ENCODE measurements around the gene NMD3. TPM values are rescaled to one million over a fixed set of nuclear protein-coding genes. Genes with fewer than 3 reads are reported as not detected.

Gene NMD3
- total and polyA plus RNA-seq, 12 donors = 22.2 to 76.9 (median 61.4) TPM

GRCh38 chr3:161284989-161285388 is 63.9 kb downstream of the NMD3 start:
- 92% methylated on average over 4 of the region's 4 CpGs for WGBS, 2 donors
- intact Hi-C loops (cut with DNase I) = no loop called here
- TF ChIP-seq CTCF (IDR thresholded peaks at IDR 0.05) = no peak

GRCh38 chr3:161289174-161289573 is 68.1 kb downstream of the NMD3 start:
- intact Hi-C loops (cut with DNase I) = no loop called here
- peaks cover 0 to 17% (median 0%) of the 10 kb centered on the region in 11 donors for H3K9me3 ChIP-seq
- no peaks in the 10 kb centered on the region for H3K27me3 ChIP-seq
- no peak overlapping the region for H3K4me3 ChIP-seq
- no peak for DNase-seq
- H3K27ac ChIP-seq = no peak overlapping the region
- H3K36me3 ChIP-seq = no peaks in the 10 kb centered on the region
- 87 to 93% methylated on average over 4 of the region's 4 CpGs for WGBS, 2 donors
- no peak for TF ChIP-seq CTCF (IDR thresholded peaks at IDR 0.05)
- H3K4me1 ChIP-seq = no peaks in the 10 kb centered on the region
- no peak for ATAC-seq

More at GRCh38 chr3:161284989-161285388, 63.9 kb downstream of the NMD3 start:
- no peaks in the 10 kb centered on the region for H3K4me1 ChIP-seq
- no peak overlapping the region for H3K4me3 ChIP-seq
- H3K27me3 ChIP-seq = no peaks in the 10 kb centered on the region
- H3K27ac ChIP-seq = no peak overlapping the region
- ATAC-seq (no peak), DNase-seq (no peak)
- H3K9me3 ChIP-seq = peaks cover 0 to 51% (median 5%) of the 10 kb centered on the region in 11 donors
- H3K36me3 ChIP-seq = no peaks in the 10 kb centered on the region

GRCh38 chr3:161291191-161291901 is 70.2 kb downstream of the NMD3 start:
- DNase-seq (no peak), ATAC-seq (no peak)
- intact Hi-C loops (cut with DNase I) = no loop called here
- Histone ChIP-seq H3K9me3 (peaks cover 0 to 7% (median 0%) of the 10 kb centered on the region in 11 donors), H3K36me3 (no peaks in the 10 kb centered on the region), H3K4me1 (no peaks in the 10 kb centered on the region), H3K4me3 (no peak overlapping the region), H3K27me3 (no peaks in the 10 kb centered on the region), H3K27ac (no peak overlapping the region)
- WGBS, 2 donors = 95% methylated on average over 5 of the region's 5 CpGs
- no peak for TF ChIP-seq CTCF (IDR thresholded peaks at IDR 0.05)

GRCh38 chr3:161293381-161293780 is 72.3 kb downstream of the NMD3 start:
- H3K27me3 ChIP-seq = no peaks in the 10 kb centered on the region
- H3K4me1 ChIP-seq = no peaks in the 10 kb centered on the region
- no peak for TF ChIP-seq CTCF (IDR thresholded peaks at IDR 0.05)
- 84 to 89% methylated on average over 2 of the region's 2 CpGs for WGBS, 2 donors
- peaks cover 0 to 14% (median 0%) of the 10 kb centered on the region in 11 donors for H3K9me3 ChIP-seq
- H3K36me3 ChIP-seq = peaks cover 0 to 6% (median 0%) of the 10 kb centered on the region in 9 donors
- DNase-seq = no peak
- H3K4me3 ChIP-seq = no peak overlapping the region
- intact Hi-C loops (cut with DNase I) = no loop called here
- H3K27ac ChIP-seq = no peak overlapping the region
- no peak for ATAC-seq

Measured in heart right ventricle (tissue), 16 donors.